GM12872 (cell line): ENCODE results near the gene RHOG.

ENCODE experiments used
- TF ChIP-seq, protein P1 (sequence below): IDR thresholded peaks from 3 replicates; pipeline ENCODE4 v1.5.1; 2011; ENCODE audit warnings: low read depth, mild to moderate bottlenecking, low read length, moderate library complexity; ENCODE audit not compliant: insufficient read depth

Gene RHOG

DNA sequence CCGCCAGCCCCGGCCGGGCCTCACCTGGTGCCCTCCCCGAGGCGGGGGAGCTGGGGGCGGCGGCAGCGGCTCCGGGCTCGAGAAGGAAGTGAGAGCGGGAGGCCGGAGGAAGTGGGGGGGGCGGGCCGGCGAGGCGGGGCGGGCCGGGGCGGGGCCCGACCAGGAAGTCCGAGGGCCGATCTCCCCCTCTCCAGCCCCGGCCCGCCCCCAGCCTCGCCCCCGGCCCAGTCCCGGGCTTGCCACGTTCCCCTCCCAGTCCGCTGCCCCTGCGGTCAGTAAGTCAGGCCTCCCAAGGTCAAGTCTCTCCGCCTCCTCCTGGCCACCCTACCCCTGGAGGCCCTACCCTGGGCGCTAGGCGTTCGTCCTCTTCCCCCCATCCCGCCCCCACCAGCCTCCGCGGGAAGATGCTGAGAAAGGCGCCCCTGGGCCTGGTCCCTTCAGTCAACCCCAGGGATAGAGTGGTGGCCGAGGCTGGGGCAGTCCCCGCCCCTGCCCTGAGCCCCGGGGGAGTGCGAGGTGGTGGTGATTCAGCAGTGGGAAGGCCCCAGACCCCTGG, at the start of gene RHOG:
Gene RHOG (minus strand): TSS at position 90 of the 556 bp plus-strand sequence. CDS start 12,821 bp downstream, outside the sequence.
- TF ChIP-seq, protein P1, sequence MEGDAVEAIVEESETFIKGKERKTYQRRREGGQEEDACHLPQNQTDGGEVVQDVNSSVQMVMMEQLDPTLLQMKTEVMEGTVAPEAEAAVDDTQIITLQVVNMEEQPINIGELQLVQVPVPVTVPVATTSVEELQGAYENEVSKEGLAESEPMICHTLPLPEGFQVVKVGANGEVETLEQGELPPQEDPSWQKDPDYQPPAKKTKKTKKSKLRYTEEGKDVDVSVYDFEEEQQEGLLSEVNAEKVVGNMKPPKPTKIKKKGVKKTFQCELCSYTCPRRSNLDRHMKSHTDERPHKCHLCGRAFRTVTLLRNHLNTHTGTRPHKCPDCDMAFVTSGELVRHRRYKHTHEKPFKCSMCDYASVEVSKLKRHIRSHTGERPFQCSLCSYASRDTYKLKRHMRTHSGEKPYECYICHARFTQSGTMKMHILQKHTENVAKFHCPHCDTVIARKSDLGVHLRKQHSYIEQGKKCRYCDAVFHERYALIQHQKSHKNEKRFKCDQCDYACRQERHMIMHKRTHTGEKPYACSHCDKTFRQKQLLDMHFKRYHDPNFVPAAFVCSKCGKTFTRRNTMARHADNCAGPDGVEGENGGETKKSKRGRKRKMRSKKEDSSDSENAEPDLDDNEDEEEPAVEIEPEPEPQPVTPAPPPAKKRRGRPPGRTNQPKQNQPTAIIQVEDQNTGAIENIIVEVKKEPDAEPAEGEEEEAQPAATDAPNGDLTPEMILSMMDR = no peak

- TF ChIP-seq, protein P1 = no peak
Observed at GRCh38 chr11:3890014-3890413, 49.3 kb upstream of the RHOG start.

- TF ChIP-seq, protein P1 = no peak
Observed at GRCh38 chr11:3888876-3889275, 48.1 kb upstream of the RHOG start.

DNA sequence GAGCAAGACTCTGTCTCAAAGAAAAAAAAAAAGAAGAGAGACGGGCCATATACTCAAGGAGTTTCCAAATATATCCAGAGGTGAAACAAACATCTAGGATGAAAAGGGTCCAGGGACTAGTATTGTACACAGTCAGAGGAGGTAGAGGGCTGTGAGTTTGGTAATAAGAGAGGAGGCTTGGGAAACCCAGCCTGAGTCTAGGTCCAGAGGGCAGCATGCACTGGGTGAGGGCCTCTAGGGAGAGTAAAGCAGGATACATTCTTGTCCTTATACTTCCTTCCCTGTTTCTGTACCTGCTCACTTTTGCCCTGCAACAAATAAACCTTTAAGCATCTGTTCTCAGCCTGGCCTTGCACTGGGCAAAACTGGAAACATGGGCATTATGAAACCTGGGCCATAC, 46.2 kb upstream of the RHOG start:
- TF ChIP-seq, protein P1 = no peak

- TF ChIP-seq, protein P1 = no peak
Observed at GRCh38 chr11:3885855-3886254, 45.1 kb upstream of the RHOG start.

- TF ChIP-seq, protein P1 = no peak; the same call in 2 of the 3 replicates
Observed at GRCh38 chr11:3882655-3883054, 41.9 kb upstream of the RHOG start.

- TF ChIP-seq, protein P1 = no peak
Observed at GRCh38 chr11:3880724-3881123, 40.0 kb upstream of the RHOG start.
